ENCODE measurements around the gene NFE2L2. TPM values are rescaled to one million over a fixed set of nuclear protein-coding genes. Genes with fewer than 3 reads are reported as not detected.

The NFE2L2 gene
- total and polyA plus RNA-seq, 2 donors (not counting 3 experiments of a cell fraction or from before 2014, with no cell fraction given) = 57.1 to 66.2 TPM

- BruUV-seq (replicated peaks) = no TSS peak
- dilution Hi-C loops (cut with MboI; ENCODE audit: extremely low pct_ligation_motif_present, low sequenced_read_pairs) = no loop called here
- intact Hi-C loops (cut with micrococcal nuclease) = loop anchor here (1.0 kb wide), 1 partner anchor 7 kb away; no protein-coding TSS in a partner anchor
- CTCF ChIA-PET = interaction anchor here (1.9 to 3.2 kb wide), 2 partner anchors 9 to 108 kb away, joined by 8 to 18 read pairs; partner anchors contain the start of gene NFE2L2
- no peaks in the 10 kb centered on the region for H4K20me1 ChIP-seq (replicated peaks; ENCODE audit: control insufficient read depth, extremely low read depth, insufficient read depth, low read length)
- H3K4me1 ChIP-seq (ENCODE audit: control insufficient read depth, extremely low read depth, insufficient read depth, low read length) = peaks cover 25% of the 10 kb centered on the region
- no peak overlapping the region for H3K9ac ChIP-seq (replicated peaks; ENCODE audit: extremely low read depth, insufficient read depth, low read length)
- H3K27me3 ChIP-seq (ENCODE audit: control insufficient read depth in 2 of 2, insufficient read depth in 2 of 2, low read length in 2 of 2) = no peaks in the 10 kb centered on the region
- H3K79me2 ChIP-seq (ENCODE audit: control insufficient read depth, insufficient read depth, low read length) = no peaks in the 10 kb centered on the region
- H3K9me1 ChIP-seq (replicated peaks; ENCODE audit: control insufficient read depth, extremely low read depth, insufficient read depth, low read length) = no peaks in the 10 kb centered on the region
- no peak overlapping the region for H2AFZ ChIP-seq (ENCODE audit: low read depth, low read length)
- H3K4me2 ChIP-seq (ENCODE audit: insufficient read depth, low read length) = no peak overlapping the region
- H3K4me3 ChIP-seq (replicated peaks in 1 of 3; ENCODE audit: insufficient read depth in 1 of 3, low read depth in 1 of 3, low read length in 3 of 3) = no peak overlapping the region
- H3K9me3 ChIP-seq (replicated peaks; ENCODE audit: control insufficient read depth, insufficient read depth, low read length) = no peaks in the 10 kb centered on the region
- DNase-seq (ENCODE audit: low read depth, low spot score) (no peak), FAIRE-seq (no peak)
- no peak overlapping the region for H3K27ac ChIP-seq (ENCODE audit: insufficient read depth, low read depth, low read length)
- no peak for TF ChIP-seq GATA2 (IDR thresholded peaks at IDR 0.05; ENCODE audit: insufficient read depth, insufficient read length, low read depth, low read length)
- no peaks in the 10 kb centered on the region for H3K36me3 ChIP-seq (ENCODE audit: control insufficient read depth in 2 of 2, extremely low read depth in 1 of 2, insufficient read depth in 2 of 2, low read length in 2 of 2)
- POLR2A ChIA-PET = no interaction called here
Measured at GRCh38 chr2:177272765-177273164, 8.2 kb upstream of the NFE2L2 start.

DNA sequence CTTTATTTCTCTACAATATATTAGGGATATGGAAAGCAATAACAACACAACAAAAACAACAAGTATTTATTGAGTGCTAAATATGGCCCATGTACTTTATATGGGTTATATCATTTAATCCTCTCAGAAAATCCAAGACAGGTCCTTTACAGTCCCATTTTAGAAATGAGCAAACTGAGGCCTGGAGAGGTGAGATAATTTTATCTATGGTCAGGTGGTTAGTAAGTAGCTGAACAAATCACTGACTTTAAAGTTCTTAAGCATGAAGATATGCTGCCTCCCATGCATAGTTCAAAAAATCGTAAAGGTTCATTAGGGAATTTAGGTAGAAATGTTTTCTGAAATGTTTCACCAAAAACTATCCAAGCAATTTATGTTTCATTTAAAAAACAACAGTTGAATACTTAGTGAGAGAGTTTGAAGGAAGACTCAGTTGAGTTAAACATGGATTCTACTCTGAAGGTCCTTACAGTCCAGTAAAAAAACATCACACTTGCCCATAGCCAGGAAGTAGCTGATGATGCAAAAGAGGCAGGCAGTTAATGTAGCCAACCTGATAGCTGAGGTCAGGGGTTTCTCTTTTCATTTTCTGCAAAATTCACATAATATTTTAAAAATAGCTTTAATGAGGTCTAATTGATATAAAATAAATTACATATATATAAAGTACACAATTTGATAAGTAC lies 7.6 kb upstream of the NFE2L2 start:
- BruUV-seq (replicated peaks) = no TSS peak
- POLR2A ChIA-PET = no interaction called here

More for the DNA sequence above, 7.6 kb upstream of the NFE2L2 start:
- Histone ChIP-seq H3K4me2 (ENCODE audit: insufficient read depth, low read length) (no peak overlapping the region), H3K27me3 (ENCODE audit: control insufficient read depth in 2 of 2, insufficient read depth in 2 of 2, low read length in 2 of 2) (no peaks in the 10 kb centered on the region), H3K27ac (ENCODE audit: insufficient read depth, low read depth, low read length) (no peak overlapping the region), H3K9ac (replicated peaks; ENCODE audit: extremely low read depth, insufficient read depth, low read length) (no peak overlapping the region), H3K9me3 (replicated peaks; ENCODE audit: control insufficient read depth, insufficient read depth, low read length) (no peaks in the 10 kb centered on the region), H4K20me1 (replicated peaks; ENCODE audit: control insufficient read depth, extremely low read depth, insufficient read depth, low read length) (no peaks in the 10 kb centered on the region), H2AFZ (ENCODE audit: low read depth, low read length) (no peak overlapping the region), H3K79me2 (ENCODE audit: control insufficient read depth, insufficient read depth, low read length) (no peaks in the 10 kb centered on the region), H3K36me3 (ENCODE audit: control insufficient read depth in 2 of 2, extremely low read depth in 1 of 2, insufficient read depth in 2 of 2, low read length in 2 of 2) (no peaks in the 10 kb centered on the region), H3K4me3 (replicated peaks in 1 of 3; ENCODE audit: insufficient read depth in 1 of 3, low read depth in 1 of 3, low read length in 3 of 3) (no peak overlapping the region), H3K9me1 (replicated peaks; ENCODE audit: control insufficient read depth, extremely low read depth, insufficient read depth, low read length) (no peaks in the 10 kb centered on the region), H3K4me1 (ENCODE audit: control insufficient read depth, extremely low read depth, insufficient read depth, low read length) (peaks cover 25% of the 10 kb centered on the region)
- dilution Hi-C loops (cut with MboI; ENCODE audit: extremely low pct_ligation_motif_present, low sequenced_read_pairs) (no loop called here), intact Hi-C loops (cut with micrococcal nuclease) (no loop called here)
- no peak for TF ChIP-seq GATA2 (IDR thresholded peaks at IDR 0.05; ENCODE audit: insufficient read depth, insufficient read length, low read depth, low read length)
- TF ChIP-seq FOS (IDR thresholded peaks at IDR 0.05; ENCODE audit: borderline replicate concordance, insufficient read depth, low read length) = no peak
- TF ChIP-seq, protein P1, sequence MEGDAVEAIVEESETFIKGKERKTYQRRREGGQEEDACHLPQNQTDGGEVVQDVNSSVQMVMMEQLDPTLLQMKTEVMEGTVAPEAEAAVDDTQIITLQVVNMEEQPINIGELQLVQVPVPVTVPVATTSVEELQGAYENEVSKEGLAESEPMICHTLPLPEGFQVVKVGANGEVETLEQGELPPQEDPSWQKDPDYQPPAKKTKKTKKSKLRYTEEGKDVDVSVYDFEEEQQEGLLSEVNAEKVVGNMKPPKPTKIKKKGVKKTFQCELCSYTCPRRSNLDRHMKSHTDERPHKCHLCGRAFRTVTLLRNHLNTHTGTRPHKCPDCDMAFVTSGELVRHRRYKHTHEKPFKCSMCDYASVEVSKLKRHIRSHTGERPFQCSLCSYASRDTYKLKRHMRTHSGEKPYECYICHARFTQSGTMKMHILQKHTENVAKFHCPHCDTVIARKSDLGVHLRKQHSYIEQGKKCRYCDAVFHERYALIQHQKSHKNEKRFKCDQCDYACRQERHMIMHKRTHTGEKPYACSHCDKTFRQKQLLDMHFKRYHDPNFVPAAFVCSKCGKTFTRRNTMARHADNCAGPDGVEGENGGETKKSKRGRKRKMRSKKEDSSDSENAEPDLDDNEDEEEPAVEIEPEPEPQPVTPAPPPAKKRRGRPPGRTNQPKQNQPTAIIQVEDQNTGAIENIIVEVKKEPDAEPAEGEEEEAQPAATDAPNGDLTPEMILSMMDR (IDR thresholded peaks at IDR 0.05; ENCODE audit: extremely low read depth in 1 of 2, insufficient read depth in 1 of 2, low read depth in 1 of 2, low read length in 2 of 2) = no peak
- TF ChIP-seq JUN (IDR thresholded peaks at IDR 0.05; ENCODE audit: borderline replicate concordance, insufficient read depth, insufficient read length, low read depth) = no peak
- no peak for TF ChIP-seq POLR2A (IDR thresholded peaks at IDR 0.05; ENCODE audit: low read depth, low read length)
- TF ChIP-seq EZH2 (IDR thresholded peaks at IDR 0.05; ENCODE audit: borderline replicate concordance, low read depth, low read length, severe bottlenecking) = no peak
- no peak for TF ChIP-seq MAX (IDR thresholded peaks at IDR 0.05; ENCODE audit: insufficient read depth, insufficient read length)
- no peak for TF ChIP-seq MYC (IDR thresholded peaks at IDR 0.05; ENCODE audit: low read depth, low read length)
- no peak for TF ChIP-seq POLR2AphosphoS5 (IDR thresholded peaks at IDR 0.05; ENCODE audit: insufficient read depth, low read depth, low read length)
- DNase-seq (ENCODE audit: low read depth, low spot score) = no peak
- CTCF ChIA-PET = interaction anchor here (0.7 to 3.2 kb wide), 4 partner anchors 8 to 107 kb away, joined by 3 to 18 read pairs (median 6); partner anchors contain the start of gene NFE2L2
- FAIRE-seq = no peak
